OCI-LY3 (cell line): ENCODE measurements around the gene P3H2.

Source experiments
- H2AFZ ChIP-seq: fragments of 200-600, 300-600 bp; shearing (Covaris generic); 2 replicates; pipeline ENCODE4 v1.6.0; 2014; ENCODE audit warnings: antibody characterized with exemption, low read depth, low read length
- H3K27ac ChIP-seq: fragments of 200-600, 300-600 bp; sonication (generic); 2 replicates; pipeline ENCODE4 v1.5.1; 2014; ENCODE audit warnings: mild to moderate bottlenecking, low read length, moderate library complexity, mixed read lengths
- H3K27me3 ChIP-seq: fragments of 200-600, 300-600 bp; sonication (generic); 2 replicates; pipeline ENCODE4 v1.6.1; 2014; ENCODE audit warnings: low read depth, low read length, mixed read lengths
- H3K36me3 ChIP-seq: fragments of 200-600, 300-600 bp; sonication (generic); replicated peaks from 2 replicates; pipeline ENCODE3; 2014; ENCODE audit warnings: low read depth, low read length, mixed read lengths
- H3K4me1 ChIP-seq: fragments of 300-600, 200-600 bp; sonication (generic); 2 replicates; pipeline ENCODE4 v1.6.1; 2014; ENCODE audit warnings: low read length, mixed read lengths
- H3K4me2 ChIP-seq: fragments of 200-600, 300-600 bp; sonication (generic); 2 replicates; pipeline ENCODE4 v1.6.1; 2014; ENCODE audit warnings: low read length, mixed read lengths
- H3K4me3 ChIP-seq: fragments of 300-600, 200-600 bp; sonication (generic); 2 replicates; pipeline ENCODE4 v1.5.1; 2014; ENCODE audit warnings: antibody characterized with exemption, mild to moderate bottlenecking, low read length, moderate library complexity
- H3K79me2 ChIP-seq: fragments of 300-600, 200-600 bp; shearing (Covaris generic); 2 replicates; pipeline ENCODE4 v1.6.1; 2014; ENCODE audit warnings: mild to moderate bottlenecking, low read length, mixed read lengths
- H3K9ac ChIP-seq: fragments of 300-600, 200-600 bp; shearing (Covaris generic); 2 replicates; pipeline ENCODE4 v1.6.0; 2014; ENCODE audit warnings: mild to moderate bottlenecking, low read length, moderate library complexity
- H3K9me3 ChIP-seq: fragments of 200-600, 300-600 bp; shearing (Covaris generic); 2 replicates; pipeline ENCODE4 v1.6.1; 2014; ENCODE audit warnings: low read length, mixed read lengths; ENCODE audit not compliant: insufficient read depth
- H4K20me1 ChIP-seq: fragments of 200-600, 300-600 bp; sonication (generic); 2 replicates; pipeline ENCODE4 v1.6.1; 2016; ENCODE audit warnings: low read length, mixed read lengths; ENCODE audit not compliant: insufficient read depth
- EZH2phosphoT487 ChIP-seq: fragments of 200-600 bp; shearing (Covaris generic); IDR thresholded peaks from 2 replicates; pipeline ENCODE4 v1.6.1; 2018; ENCODE audit warnings: antibody characterized with exemption, mixed run types, low read depth
- TF ChIP-seq, protein P1 (sequence below): fragments of 200-600, 300-600 bp; sonication (generic); IDR thresholded peaks from 2 replicates; pipeline ENCODE4 v1.5.1; 2014; ENCODE audit warnings: antibody characterized with exemption, low read length, low read depth

Gene P3H2

GRCh38 chr3:190089711-190090110 is 31.0 kb downstream of the P3H2 start:
- Histone ChIP-seq H3K9me3 (no peaks in the 10 kb centered on the region), H2AFZ (no peak overlapping the region), H3K9ac (no peak overlapping the region), H4K20me1 (no peaks in the 10 kb centered on the region), H3K27ac (no peak overlapping the region), H3K4me3 (no peak overlapping the region), H3K79me2 (0 out of 2 replicates have a peak, but pooled peaks cover 6% of the 10 kb centered on the region), H3K4me2 (no peak overlapping the region), H3K36me3 (peaks cover 2% of the 10 kb centered on the region), H3K27me3 (no peaks in the 10 kb centered on the region), H3K4me1 (peaks cover 47% of the 10 kb centered on the region)
- TF ChIP-seq EZH2phosphoT487: no peak
- TF ChIP-seq, protein P1, sequence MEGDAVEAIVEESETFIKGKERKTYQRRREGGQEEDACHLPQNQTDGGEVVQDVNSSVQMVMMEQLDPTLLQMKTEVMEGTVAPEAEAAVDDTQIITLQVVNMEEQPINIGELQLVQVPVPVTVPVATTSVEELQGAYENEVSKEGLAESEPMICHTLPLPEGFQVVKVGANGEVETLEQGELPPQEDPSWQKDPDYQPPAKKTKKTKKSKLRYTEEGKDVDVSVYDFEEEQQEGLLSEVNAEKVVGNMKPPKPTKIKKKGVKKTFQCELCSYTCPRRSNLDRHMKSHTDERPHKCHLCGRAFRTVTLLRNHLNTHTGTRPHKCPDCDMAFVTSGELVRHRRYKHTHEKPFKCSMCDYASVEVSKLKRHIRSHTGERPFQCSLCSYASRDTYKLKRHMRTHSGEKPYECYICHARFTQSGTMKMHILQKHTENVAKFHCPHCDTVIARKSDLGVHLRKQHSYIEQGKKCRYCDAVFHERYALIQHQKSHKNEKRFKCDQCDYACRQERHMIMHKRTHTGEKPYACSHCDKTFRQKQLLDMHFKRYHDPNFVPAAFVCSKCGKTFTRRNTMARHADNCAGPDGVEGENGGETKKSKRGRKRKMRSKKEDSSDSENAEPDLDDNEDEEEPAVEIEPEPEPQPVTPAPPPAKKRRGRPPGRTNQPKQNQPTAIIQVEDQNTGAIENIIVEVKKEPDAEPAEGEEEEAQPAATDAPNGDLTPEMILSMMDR: no peak

GRCh38 chr3:190088890-190089289 is 31.8 kb downstream of the P3H2 start:
- Histone ChIP-seq H3K4me1 (peaks cover 39% of the 10 kb centered on the region), H3K4me2 (no peak overlapping the region), H3K4me3 (no peak overlapping the region), H3K9me3 (no peaks in the 10 kb centered on the region), H3K9ac (no peak overlapping the region), H3K36me3 (peaks cover 2% of the 10 kb centered on the region), H3K27ac (no peak overlapping the region), H2AFZ (no peak overlapping the region), H3K79me2 (0 out of 2 replicates have a peak, but pooled peaks cover under 1% of the 10 kb centered on the region), H4K20me1 (no peaks in the 10 kb centered on the region), H3K27me3 (no peaks in the 10 kb centered on the region)
- TF ChIP-seq EZH2phosphoT487: no peak
- TF ChIP-seq, protein P1: no peak

DNA sequence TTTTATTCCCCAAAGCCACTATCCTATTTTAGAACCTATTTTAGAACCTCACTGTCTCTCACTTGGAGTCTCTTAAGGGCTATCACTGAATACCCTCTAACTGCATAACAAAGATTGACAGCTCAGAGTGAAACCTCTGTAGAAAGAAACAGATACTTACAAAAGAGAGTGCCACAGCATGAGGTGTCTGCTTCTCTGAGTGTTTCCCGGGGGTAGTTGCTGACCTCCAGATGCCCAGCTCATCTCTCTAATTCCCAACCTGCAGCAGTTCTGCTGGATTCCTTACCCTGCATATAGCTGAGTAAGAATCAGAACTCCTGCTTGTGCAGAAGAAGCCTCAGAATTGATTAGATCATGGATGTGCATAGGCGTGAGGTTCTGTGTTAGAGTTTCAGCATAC is 34.5 kb downstream of the P3H2 start:
- Histone ChIP-seq H3K27me3 (no peaks in the 10 kb centered on the region), H3K4me2 (peak overlapping the region; percentile 77), H3K9me3 (no peaks in the 10 kb centered on the region), H2AFZ (peak overlapping the region; percentile 29; the same call in 1 of the 2 replicates), H4K20me1 (no peaks in the 10 kb centered on the region), H3K79me2 (no peaks in the 10 kb centered on the region), H3K9ac (peak overlapping the region; percentile 12; the same call in 1 of the 2 replicates), H3K4me3 (peak overlapping the region; percentile 57), H3K27ac (peak overlapping the region; percentile 1; the same call in 1 of the 2 replicates), H3K4me1 (peaks cover 36% of the 10 kb centered on the region), H3K36me3 (no peaks in the 10 kb centered on the region)
- no peak for TF ChIP-seq EZH2phosphoT487
- TF ChIP-seq, protein P1: no peak

- TF ChIP-seq, protein P1: no peak
- no peak for TF ChIP-seq EZH2phosphoT487
- Histone ChIP-seq H3K79me2 (no peaks in the 10 kb centered on the region), H3K9ac (no peak overlapping the region)
Observed at GRCh38 chr3:190084983-190085382, 35.7 kb downstream of the P3H2 start.

More at GRCh38 chr3:190084983-190085382, 35.7 kb downstream of the P3H2 start:
- Histone ChIP-seq H3K4me3 (no peak overlapping the region), H4K20me1 (no peaks in the 10 kb centered on the region), H3K36me3 (no peaks in the 10 kb centered on the region), H2AFZ (no peak overlapping the region), H3K27ac (no peak overlapping the region), H3K27me3 (no peaks in the 10 kb centered on the region), H3K4me1 (peaks cover 36% of the 10 kb centered on the region), H3K4me2 (no peak overlapping the region), H3K9me3 (no peaks in the 10 kb centered on the region)
